Progenitor cell of endocrine pancreas (in vitro differentiated cells): ENCODE results near the gene CEP112. TPM values are rescaled to one million over a fixed set of nuclear protein-coding genes. Genes with fewer than 3 reads are reported as not detected.

Experiments used
- DNase-seq: peaks from one replicate; pipeline ENCODE4 v3.0.0; 2021; ENCODE audit warnings: low spot score; ENCODE audit not compliant: unreplicated experiment
- H3K27ac Mint-ChIP-seq: 2 replicates; pipeline ENCODE4 v1.8.0; 2021; ENCODE audit warnings: mild to moderate bottlenecking, moderate library complexity, mixed read lengths
- H3K27me3 Mint-ChIP-seq: 2 replicates; pipeline ENCODE4 v1.8.0; 2021; ENCODE audit warnings: mixed read lengths
- H3K36me3 Mint-ChIP-seq: 2 replicates; pipeline ENCODE4 v1.8.0; 2022; ENCODE audit warnings: mixed read lengths; ENCODE audit not compliant: insufficient read depth
- H3K4me1 Mint-ChIP-seq: 2 replicates; pipeline ENCODE4 v1.8.0; 2021; ENCODE audit warnings: low read depth, mixed read lengths
- H3K4me3 Mint-ChIP-seq: 2 replicates; pipeline ENCODE4 v1.8.0; 2021; ENCODE audit warnings: low read depth, mild to moderate bottlenecking, moderate library complexity, mixed read lengths
- H3K9me3 Mint-ChIP-seq: 2 replicates; pipeline ENCODE4 v1.8.0; 2021; ENCODE audit warnings: low read depth, mixed read lengths
- CTCF ChIP-seq: fragments of 200-600 bp; sonication (generic); IDR thresholded peaks from one replicate; pipeline ENCODE4 v1.5.0; 2021; ENCODE audit warnings: antibody characterized with exemption, mild to moderate bottlenecking; ENCODE audit not compliant: unreplicated experiment
- total RNA-seq: library from RNA; stranded (reverse); gene quantifications from 2 replicates; pipeline ENCODE4 v1.2.1, GENCODE V29; 2021

The CEP112 gene
- total RNA-seq, 1 donor from 2014 or later = 24.3 TPM

DNA sequence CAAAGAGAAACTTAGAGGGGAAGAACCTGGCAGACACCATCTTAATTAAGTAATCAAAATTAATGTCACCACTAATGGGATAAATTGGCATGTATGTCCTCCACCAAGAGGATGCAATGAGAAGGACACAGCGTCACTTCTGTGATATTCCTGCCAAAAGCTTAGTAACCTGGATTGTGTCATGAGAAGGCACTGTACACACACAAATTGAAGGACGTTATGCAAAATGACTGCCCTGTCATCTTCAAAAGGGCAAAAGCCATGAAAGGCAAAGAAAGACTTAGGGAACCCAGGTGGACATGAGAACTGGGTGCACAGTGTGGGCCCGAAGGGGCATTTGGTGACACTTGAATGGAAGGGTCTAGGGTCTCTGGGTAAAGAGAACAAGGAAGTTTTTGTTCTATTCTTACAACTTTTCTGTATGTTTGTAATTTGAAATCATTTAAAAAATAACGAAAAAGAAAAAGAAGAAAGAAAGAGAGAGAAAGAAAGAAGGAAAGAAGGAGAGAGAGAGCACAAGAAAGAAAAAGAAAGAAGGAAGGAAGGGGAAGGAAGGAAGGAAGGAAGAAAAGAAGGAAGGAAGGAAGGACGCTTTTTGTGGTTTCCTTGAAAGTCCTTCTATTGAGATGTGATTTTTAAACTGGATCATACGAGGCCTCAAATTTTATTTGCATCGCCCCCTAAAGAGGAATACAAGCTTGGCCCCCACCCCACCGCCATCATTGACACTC is 41.3 kb upstream of the CEP112 start:
- Mint-ChIP-seq H3K27me3 (no peaks in the 10 kb centered on the region), H3K9me3 (peaks cover 7% of the 10 kb centered on the region), H3K36me3 (no peaks in the 10 kb centered on the region), H3K4me1 (peaks cover 10% of the 10 kb centered on the region), H3K27ac (no peak overlapping the region), H3K4me3 (no peak overlapping the region)
- no peak for TF ChIP-seq CTCF
- no peak for DNase-seq

GRCh38 chr17:66230922-66231591 is 39.1 kb upstream of the CEP112 start:
- no peaks in the 10 kb centered on the region for H3K36me3 Mint-ChIP-seq

GRCh38 chr17:66229783-66230538 is 38.0 kb upstream of the CEP112 start:
- Mint-ChIP-seq H3K27me3 (no peaks in the 10 kb centered on the region), H3K4me1 (peaks cover 10% of the 10 kb centered on the region), H3K27ac (no peak overlapping the region), H3K4me3 (no peak overlapping the region), H3K9me3 (peaks cover 7% of the 10 kb centered on the region), H3K36me3 (no peaks in the 10 kb centered on the region)
- TF ChIP-seq CTCF = no peak
- no peak for DNase-seq

More at GRCh38 chr17:66230922-66231591, 39.1 kb upstream of the CEP112 start:
- H3K27ac Mint-ChIP-seq = no peak overlapping the region
- no peak for TF ChIP-seq CTCF
- no peak for DNase-seq
- peaks cover 10% of the 10 kb centered on the region for H3K4me1 Mint-ChIP-seq
- H3K4me3 Mint-ChIP-seq = no peak overlapping the region
- H3K27me3 Mint-ChIP-seq = no peaks in the 10 kb centered on the region
- H3K9me3 Mint-ChIP-seq = peaks cover 7% of the 10 kb centered on the region

- peaks cover 4% of the 10 kb centered on the region for H3K9me3 Mint-ChIP-seq
- DNase-seq = no peak
- no peak for TF ChIP-seq CTCF
- H3K27me3 Mint-ChIP-seq = no peaks in the 10 kb centered on the region
- no peaks in the 10 kb centered on the region for H3K36me3 Mint-ChIP-seq
- no peak within 1 kb of the TSS for H3K27ac Mint-ChIP-seq
- no peak within 1 kb of the TSS for H3K4me3 Mint-ChIP-seq
- peaks cover 10% of the 10 kb centered on the region for H3K4me1 Mint-ChIP-seq
These were observed 37.2 kb upstream of the CEP112 start, which contains the start of gene APOH for GRCh38 chr17:66228887-66229782. TSS of gene APOH (minus strand) at chr17:66229415. CDS start at chr17:66229379, 36 bp downstream.
